B cell (primary cell): ENCODE results near the gene PNKD. TPM values are rescaled to one million over a fixed set of nuclear protein-coding genes. Genes with fewer than 3 reads are reported as not detected.

Experiments
- ATAC-seq: fragments of 200-7000 bp; cut with Tn5 transposase; one replicate; pipeline ENCODE4 v1.10.0; 2021; ENCODE audit warnings: low read depth, mild to moderate bottlenecking, moderate number of reproducible peaks, moderate library complexity
- CTCF ChIA-PET: fragments of 350-600 bp; sonication (Branson Sonifier 250); formaldehyde crosslinking; loops from one replicate; lab custom pipeline; 2021; ENCODE audit warnings: antibody characterized with exemption, inconsistent platforms; lab: Charles Lee
- POLR2A ChIA-PET: fragments of 350-600 bp; sonication (Branson Sonifier 250); formaldehyde crosslinking; loops from one replicate; lab custom pipeline; 2021; ENCODE audit warnings: antibody characterized with exemption; lab: Charles Lee
- DNase-seq: peaks from one replicate; pipeline ENCODE4 v3.0.0; 2013
- H2AFZ ChIP-seq: 2 replicates; pipeline ENCODE4 v1.6.1; 2012; ENCODE audit warnings: mild to moderate bottlenecking, low read depth, low read length; ENCODE audit not compliant: insufficient read depth, poor library complexity, severe bottlenecking
- H3K27ac ChIP-seq, 2 donors: 1 replicate in 1 of 2; 2 replicates in 1 of 2; pipeline ENCODE4 v1.5.1; 2012 to 2013; ENCODE audit warnings: low read length in 2 of 2, mild to moderate bottlenecking in 2 of 2, moderate library complexity in 1 of 2
- H3K27me3 ChIP-seq, 4 experiments: fragments of 200-600 bp in 1 of 4; sonication (generic) in 1 of 4; replicated peaks in 1 of 4; 1 replicate in 2 of 4; 2 replicates in 2 of 4; pipeline versions ENCODE4 v1.6.1 to v1.7.0; 2013 to 2016; ENCODE audit warnings: low read length in 3 of 4, mild to moderate bottlenecking in 2 of 4, mixed read lengths in 1 of 4, moderate library complexity in 1 of 4; ENCODE audit not compliant: insufficient read depth in 4 of 4, control insufficient read depth in 3 of 4; ENCODE audit errors: control extremely low read depth in 1 of 4
- H3K36me3 ChIP-seq, 2 experiments: replicated peaks in 1 of 2; 1 replicate in 1 of 2; 2 replicates in 1 of 2; pipeline versions ENCODE4 v1.6.1 to v1.7.1; 2013; ENCODE audit warnings: low read length in 1 of 2; ENCODE audit not compliant: insufficient read depth in 2 of 2, control insufficient read depth in 1 of 2; ENCODE audit errors: control extremely low read depth in 1 of 2, extremely low read depth in 1 of 2
- H3K4me1 ChIP-seq, 2 donors: fragments of 200-600 bp in 1 of 2; sonication (generic) in 1 of 2; 1 replicate in 1 of 2; 2 replicates in 1 of 2; pipeline versions ENCODE4 v1.5.1 to v1.6.1; 2013 to 2017; ENCODE audit warnings: low read length in 2 of 2; ENCODE audit not compliant: control insufficient read depth in 2 of 2, insufficient read depth in 2 of 2
- H3K4me2 ChIP-seq: replicated peaks from 2 replicates; pipeline ENCODE3; 2012; ENCODE audit warnings: mild to moderate bottlenecking, low read depth, low read length; ENCODE audit not compliant: poor library complexity, severe bottlenecking
- H3K4me3 ChIP-seq, 5 experiments: fragments of 200-600 bp in 1 of 5; sonication (generic) in 1 of 5; 1 replicate in 3 of 5; 2 replicates in 2 of 5; pipeline versions ENCODE4 v1.5.1 to v1.7.0; 2011 to 2016; ENCODE audit warnings: low read length in 4 of 5, mild to moderate bottlenecking in 4 of 5, low read depth in 2 of 5, control low read depth in 1 of 5, moderate library complexity in 1 of 5; ENCODE audit not compliant: insufficient read depth in 1 of 5; ENCODE audit errors: control extremely low read depth in 1 of 5, extremely low read depth in 1 of 5
- H3K79me2 ChIP-seq: fragments of 200-600 bp; sonication (generic); one replicate; pipeline ENCODE4 v1.6.0; 2016; ENCODE audit warnings: low read length; ENCODE audit not compliant: control insufficient read depth, insufficient read depth
- H3K9ac ChIP-seq: fragments of 200-600 bp; sonication (generic); 2 replicates; pipeline ENCODE4 v1.6.1; 2017; ENCODE audit warnings: mild to moderate bottlenecking, low read length, moderate library complexity
- H3K9me3 ChIP-seq, 3 donors: one replicate each; pipeline versions ENCODE4 v1.6.1 to v1.7.1; 2013; ENCODE audit warnings: low read length in 2 of 3; ENCODE audit not compliant: control insufficient read depth in 2 of 3, insufficient read depth in 1 of 3; ENCODE audit errors: control extremely low read depth in 1 of 3
- H4K20me1 ChIP-seq: 2 replicates; pipeline ENCODE4 v1.6.0; 2012; ENCODE audit warnings: mild to moderate bottlenecking, low read length; ENCODE audit not compliant: insufficient read depth, control insufficient read depth, poor library complexity, severe bottlenecking
- H3K27ac Mint-ChIP-seq: one replicate; pipeline ENCODE4 v1.8.0; 2021; ENCODE audit warnings: mixed read lengths
- H3K27me3 Mint-ChIP-seq: one replicate; pipeline ENCODE4 v1.8.0; 2021; ENCODE audit warnings: mixed read lengths
- H3K4me1 Mint-ChIP-seq: one replicate; pipeline ENCODE4 v1.8.0; 2021; ENCODE audit warnings: mixed read lengths
- H3K4me3 Mint-ChIP-seq: one replicate; pipeline ENCODE4 v1.8.0; 2021; ENCODE audit warnings: mixed read lengths
- H3K9me3 Mint-ChIP-seq: one replicate; pipeline ENCODE4 v1.8.0; 2022; ENCODE audit warnings: mixed read lengths; ENCODE audit not compliant: insufficient read depth
- EZH2 ChIP-seq: IDR thresholded peaks from 2 replicates; pipeline ENCODE4 v1.6.1; 2012; ENCODE audit warnings: borderline replicate concordance, low read depth, mild to moderate bottlenecking, moderate library complexity, low read length; ENCODE audit not compliant: insufficient read depth, poor library complexity, severe bottlenecking
- WGBS: methylation state at CpG from one replicate; pipeline ENCODE4 v1.1.5; 2013; ENCODE audit warnings: missing lambda C conversion rate; ENCODE audit not compliant: insufficient coverage; 5-methylcytosine and 5-hydroxymethylcytosine counted together
- intact Hi-C: fragments of 100-400 bp; cut with micrococcal nuclease; formaldehyde crosslinking; loops from one replicate; pipeline ENCODE4 v1.10.0; 2022
- polyA plus RNA-seq: library from polyadenylated mRNA; depleted of rRNA; stranded (reverse); fragments of >200 nt; gene quantifications from 2 replicates; pipeline ENCODE4 v1.2.3, GENCODE V29; 2012
- total RNA-seq, 2 donors: library from RNA; stranded (reverse); fragments of 120-200 nt in 1 of 2; gene quantifications; 1 replicate in 1 of 2; 2 replicates in 1 of 2; pipeline versions ENCODE4 v1.2.3 to v1.2.4, GENCODE V29; 2013 to 2022
- TF ChIP-seq, protein P1 (sequence below): fragments of 200-600 bp; IDR thresholded peaks from one replicate; pipeline ENCODE4 v1.8.0; 2022; ENCODE audit warnings: antibody characterized with exemption, mild to moderate bottlenecking

The PNKD gene
- total and polyA plus RNA-seq, 2 donors (not counting 1 experiment from before 2014, with no cell fraction given) = 29.7 to 55.8 TPM

- Histone ChIP-seq H3K9me3 (no peaks in the 10 kb centered on the region), H3K4me3 (no peak overlapping the region), H3K27ac (no peak overlapping the region), H3K36me3 (peaks cover 0 to 51% of the 10 kb centered on the region in 2 experiments), H2AFZ (no peak overlapping the region), H3K79me2 (peaks cover 32% of the 10 kb centered on the region), H4K20me1 (peaks cover 27% of the 10 kb centered on the region), H3K4me2 (peak overlapping the region; percentile 3), H3K9ac (no peak overlapping the region), H3K27me3 (no peaks in the 10 kb centered on the region), H3K4me1 (peaks cover 29 to 49% of the 10 kb centered on the region in 2 donors)
- no peak for DNase-seq
- no peak overlapping the region for H3K4me3 Mint-ChIP-seq
- ChIA-PET POLR2A (no interaction called here), CTCF (no interaction called here)
- peaks cover 52% of the 10 kb centered on the region for H3K4me1 Mint-ChIP-seq
- H3K27me3 Mint-ChIP-seq = no peaks in the 10 kb centered on the region
- ATAC-seq = peak; percentile 28
- 90% methylated on average over 12 of the region's 17 CpGs for WGBS
- no peaks in the 10 kb centered on the region for H3K9me3 Mint-ChIP-seq
- H3K27ac Mint-ChIP-seq = peak overlapping the region; percentile 13
- TF ChIP-seq, protein P1, sequence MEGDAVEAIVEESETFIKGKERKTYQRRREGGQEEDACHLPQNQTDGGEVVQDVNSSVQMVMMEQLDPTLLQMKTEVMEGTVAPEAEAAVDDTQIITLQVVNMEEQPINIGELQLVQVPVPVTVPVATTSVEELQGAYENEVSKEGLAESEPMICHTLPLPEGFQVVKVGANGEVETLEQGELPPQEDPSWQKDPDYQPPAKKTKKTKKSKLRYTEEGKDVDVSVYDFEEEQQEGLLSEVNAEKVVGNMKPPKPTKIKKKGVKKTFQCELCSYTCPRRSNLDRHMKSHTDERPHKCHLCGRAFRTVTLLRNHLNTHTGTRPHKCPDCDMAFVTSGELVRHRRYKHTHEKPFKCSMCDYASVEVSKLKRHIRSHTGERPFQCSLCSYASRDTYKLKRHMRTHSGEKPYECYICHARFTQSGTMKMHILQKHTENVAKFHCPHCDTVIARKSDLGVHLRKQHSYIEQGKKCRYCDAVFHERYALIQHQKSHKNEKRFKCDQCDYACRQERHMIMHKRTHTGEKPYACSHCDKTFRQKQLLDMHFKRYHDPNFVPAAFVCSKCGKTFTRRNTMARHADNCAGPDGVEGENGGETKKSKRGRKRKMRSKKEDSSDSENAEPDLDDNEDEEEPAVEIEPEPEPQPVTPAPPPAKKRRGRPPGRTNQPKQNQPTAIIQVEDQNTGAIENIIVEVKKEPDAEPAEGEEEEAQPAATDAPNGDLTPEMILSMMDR = no peak
- no peak for TF ChIP-seq EZH2
- intact Hi-C loops = no loop called here
Measured at GRCh38 chr2:218263817-218264641, 6.3 kb upstream of the PNKD start.
